HG02885 (cell line): Measurements from ENCODE around the gene MYBBP1A.

ENCODE experiments used
- ATAC-seq: cut with Tn5 transposase; IDR thresholded peaks from one replicate; pipeline ENCODE4 v1.9.1; 2021; ENCODE audit warnings: mild to moderate bottlenecking; ENCODE audit not compliant: unreplicated experiment, poor library complexity

The MYBBP1A gene

GRCh38 chr17:4576161-4576558, 21.0 kb upstream of the MYBBP1A start:
- no peak for ATAC-seq

GRCh38 chr17:4574448-4575045, 19.4 kb upstream of the MYBBP1A start:
- ATAC-seq: no peak

- no peak for ATAC-seq
Observed at GRCh38 chr17:4573669-4574068, 18.5 kb upstream of the MYBBP1A start.

GRCh38 chr17:4573115-4573514, 17.9 kb upstream of the MYBBP1A start:
- no peak for ATAC-seq

GRCh38 chr17:4572131-4572530, 16.9 kb upstream of the MYBBP1A start:
- ATAC-seq: no peak

GRCh38 chr17:4569591-4569990, 14.4 kb upstream of the MYBBP1A start:
- no peak for ATAC-seq

GRCh38 chr17:4566785-4567184, 11.6 kb upstream of the MYBBP1A start:
- ATAC-seq: no peak

GRCh38 chr17:4565209-4566141, 10.3 kb upstream of the MYBBP1A start:
- no peak for ATAC-seq

GRCh38 chr17:4562015-4562969, 7.1 kb upstream of the MYBBP1A start:
- no peak for ATAC-seq

- ATAC-seq: no peak
Observed at GRCh38 chr17:4560837-4561256, 5.7 kb upstream of the MYBBP1A start.

GRCh38 chr17:4560421-4560820, 5.2 kb upstream of the MYBBP1A start, which contains the start of gene GGT6:
Gene GGT6 (minus strand): TSS chr17:4560577. CDS start chr17:4560521, 56 bp downstream.
- ATAC-seq: no peak

- no peak for ATAC-seq
Observed at GRCh38 chr17:4559966-4560365, 4.8 kb upstream of the MYBBP1A start.

GRCh38 chr17:4559139-4559791, 4.1 kb upstream of the MYBBP1A start:
- ATAC-seq: no peak

GRCh38 chr17:4558347-4558971, 3.3 kb upstream of the MYBBP1A start:
- no peak for ATAC-seq

GRCh38 chr17:4557626-4558346, 2.6 kb upstream of the MYBBP1A start:
- no peak for ATAC-seq

GRCh38 chr17:4556996-4557395, 1.8 kb upstream of the MYBBP1A start:
- no peak for ATAC-seq

- no peak for ATAC-seq
Observed at GRCh38 chr17:4555873-4556759, 932 bp upstream of the MYBBP1A start.

GRCh38 chr17:4554441-4554996, 665 bp downstream of the MYBBP1A start:
- ATAC-seq: no peak
